GM20000 (cell line): ENCODE data around the gene KRT1.
"Not testable (repeated sequence)": the region's sequence is repeated elsewhere in the genome, so short reads cannot be mapped to it uniquely, and the experiment has no call there.

Experiments
- DNase-seq: peaks from one replicate; pipeline ENCODE4 v3.0.0; 2012; ENCODE audit warnings: low spot score
- CTCF ChIP-seq: IDR thresholded peaks from 2 replicates; pipeline ENCODE4 v1.5.1; 2012; ENCODE audit warnings: mild to moderate bottlenecking, control low read depth; ENCODE audit errors: extremely low read depth, missing control alignments

The KRT1 gene

GRCh38 chr12:52675301-52675701 lies 4.9 kb downstream of the KRT1 start:
- no peak for TF ChIP-seq CTCF
- no peak for DNase-seq

- no peak for TF ChIP-seq CTCF
- no peak for DNase-seq
These were observed 5.8 kb downstream of the KRT1 start for GRCh38 chr12:52674433-52674775.

- DNase-seq: no peak
- TF ChIP-seq CTCF: no peak
These were observed 6.3 kb downstream of the KRT1 start for GRCh38 chr12:52673713-52674432.

- DNase-seq: no peak
- TF ChIP-seq CTCF: no peak
These were observed 7.0 kb downstream of the KRT1 start for GRCh38 chr12:52673217-52673616.

- TF ChIP-seq CTCF: no peak
- DNase-seq: no peak
These were observed 7.8 kb downstream of the KRT1 start for GRCh38 chr12:52672321-52672933.

- no peak for TF ChIP-seq CTCF
- DNase-seq: no peak
These were observed 9.2 kb downstream of the KRT1 start for GRCh38 chr12:52670961-52671360.

- no peak for DNase-seq
- TF ChIP-seq CTCF: no peak
These were observed 9.7 kb downstream of the KRT1 start for GRCh38 chr12:52670506-52670905.

- DNase-seq: not testable (repeated sequence)
These were observed 10.3 kb downstream of the KRT1 start for GRCh38 chr12:52669941-52670340.
